ENCODE measurements around the gene FAM222A. TPM values are rescaled to one million over a fixed set of nuclear protein-coding genes. Genes with fewer than 3 reads are reported as not detected.
A peak's percentile ranks its signal among the peaks of the same experiment; 100 is the strongest.

Gene FAM222A
- polyA plus RNA-seq, 2 of the 4 experiments (the other 2 are of a cell fraction): 0.98 to 3.2 TPM

GRCh38 chr12:109804820-109805761 is 91.5 kb downstream of the FAM222A start (continued):
- TF ChIP-seq MAFK (IDR thresholded peaks at IDR 0.05; ENCODE audit: partially characterized antibody): no peak
- TF ChIP-seq POLR2AphosphoS2 (conservative IDR thresholded peaks at IDR 0.05; ENCODE audit: low read length): no peak
- no peak for TF ChIP-seq HMGXB4 (CRISPR knock-in tag; IDR thresholded peaks at IDR 0.05; ENCODE audit: borderline replicate concordance)
- no peak for TF ChIP-seq TFCP2L1 (CRISPR knock-in tag; IDR thresholded peaks at IDR 0.05)
- TF ChIP-seq MYC (IDR thresholded peaks at IDR 0.05; ENCODE audit: borderline replicate concordance, low read length): no peak
- no peak for TF ChIP-seq PHF8 (IDR thresholded peaks at IDR 0.05; ENCODE audit: borderline replicate concordance, low read depth)
- TF ChIP-seq E2F6 (IDR thresholded peaks at IDR 0.05; ENCODE audit: borderline replicate concordance, low read depth): no peak
- no peak for TF ChIP-seq RFX5 (IDR thresholded peaks at IDR 0.05)
- TF ChIP-seq CEBPB (IDR thresholded peaks at IDR 0.05): peak in 1 of 2 experiments; percentile 48; a peak in 2 of 4 replicates
- no peak for TF ChIP-seq FOSL2 (IDR thresholded peaks at IDR 0.05)
- TF ChIP-seq FOSL2 (CRISPR knock-in tag; IDR thresholded peaks at IDR 0.05): no peak
- TF ChIP-seq PBX3 (IDR thresholded peaks at IDR 0.05): no peak
- no peak for TF ChIP-seq EHMT2 (IDR thresholded peaks at IDR 0.05; ENCODE audit: low read depth)
- no peak for TF ChIP-seq CHD4 (IDR thresholded peaks at IDR 0.05; ENCODE audit: borderline replicate concordance)
- TF ChIP-seq HES2 (IDR thresholded peaks at IDR 0.05): no peak
- TF ChIP-seq ZSCAN20 (CRISPR knock-in tag; IDR thresholded peaks at IDR 0.05): no peak
- TF ChIP-seq CTCF (IDR thresholded peaks at IDR 0.05): peak; percentile 94
- TF ChIP-seq MAZ (IDR thresholded peaks at IDR 0.05; ENCODE audit: borderline replicate concordance, low read depth, low read length): no peak
- TF ChIP-seq FOSB (CRISPR knock-in tag; IDR thresholded peaks at IDR 0.05): no peak
- no peak for TF ChIP-seq SREBF2 (IDR thresholded peaks at IDR 0.05)
- TF ChIP-seq BCL3 (IDR thresholded peaks at IDR 0.05): no peak
- no peak for TF ChIP-seq HOXB13 (CRISPR knock-in tag; IDR thresholded peaks at IDR 0.05; ENCODE audit: low read depth)
- TF ChIP-seq BHLHE40 (IDR thresholded peaks at IDR 0.05; ENCODE audit: low read depth, low read length): no peak
- TF ChIP-seq JUN (IDR thresholded peaks at IDR 0.05): no peak
- no peak for TF ChIP-seq POLR2A (IDR thresholded peaks at IDR 0.05; ENCODE audit: low read length)

Measured in A549 (cell line).